HEK293T (cell line): ENCODE results near the gene SDC4.

Experiments used
- CTCF ChIA-PET: fragments of 350-600 bp; formaldehyde crosslinking; extraction: SDS; loops from one replicate; lab custom pipeline; 2021; ENCODE audit warnings: antibody characterized with exemption, inconsistent platforms; lab: Yijun Ruan, JAX
- POLR2A ChIA-PET: fragments of 350-600 bp; formaldehyde crosslinking; extraction: SDS; loops from one replicate; lab custom pipeline; 2020; ENCODE audit warnings: antibody characterized with exemption, inconsistent platforms; lab: Yijun Ruan, JAX
- DNase-seq: peaks from one replicate; pipeline ENCODE4 v3.0.0; 2012; ENCODE audit warnings: mixed read lengths; ENCODE audit errors: extremely low spot score
- ARNT ChIP-seq: fragments of 450-650 bp; IDR thresholded peaks from 2 replicates; pipeline ENCODE4 v1.6.1; 2017; ENCODE audit warnings: mild to moderate bottlenecking
- BHLHE40 ChIP-seq: fragments of 450-650 bp; IDR thresholded peaks from 2 replicates; pipeline ENCODE4 v1.6.1; 2016; ENCODE audit warnings: mild to moderate bottlenecking, moderate library complexity, borderline replicate concordance
- CTBP1 ChIP-seq: fragments of 450-650 bp; IDR thresholded peaks from 2 replicates; pipeline ENCODE4 v1.6.1; 2016; ENCODE audit warnings: borderline replicate concordance
- ELF4 ChIP-seq: fragments of 450-650 bp; IDR thresholded peaks from 2 replicates; pipeline ENCODE4 v1.6.1; 2017; ENCODE audit warnings: antibody characterized with exemption
- FOXA1 ChIP-seq: fragments of 450-650 bp; IDR thresholded peaks from 2 replicates; pipeline ENCODE4 v1.6.1; 2016; ENCODE audit warnings: mild to moderate bottlenecking
- FOXM1 ChIP-seq: fragments of 450-650 bp; IDR thresholded peaks from 2 replicates; pipeline ENCODE4 v1.6.1; 2017; ENCODE audit warnings: mild to moderate bottlenecking, borderline replicate concordance
- L3MBTL2 ChIP-seq: fragments of 450-650 bp; conservative IDR thresholded peaks from 2 replicates; pipeline ENCODE4 v1.6.1; 2016; ENCODE audit warnings: mild to moderate bottlenecking
- LEF1 ChIP-seq: fragments of 450-650 bp; IDR thresholded peaks from 2 replicates; pipeline ENCODE4 v1.6.1; 2017; ENCODE audit warnings: mild to moderate bottlenecking, borderline replicate concordance
- NFRKB ChIP-seq: fragments of 450-650 bp; IDR thresholded peaks from 2 replicates; pipeline ENCODE4 v1.6.1; 2016; ENCODE audit warnings: mild to moderate bottlenecking, moderate library complexity
- SP1 ChIP-seq: fragments of 450-650 bp; IDR thresholded peaks from 2 replicates; pipeline ENCODE4 v1.6.1; 2017
- SUZ12 ChIP-seq: fragments of 450-650 bp; IDR thresholded peaks from 2 replicates; pipeline ENCODE4 v1.6.1; 2016; ENCODE audit warnings: mild to moderate bottlenecking
- TARDBP ChIP-seq: fragments of 450-650 bp; IDR thresholded peaks from 2 replicates; pipeline ENCODE4 v1.6.1; 2016
- TF ChIP-seq, protein P1 (sequence below): fragments of 450-650 bp; IDR thresholded peaks from 2 replicates; pipeline ENCODE4 v1.6.1; 2016

Gene SDC4

DNA sequence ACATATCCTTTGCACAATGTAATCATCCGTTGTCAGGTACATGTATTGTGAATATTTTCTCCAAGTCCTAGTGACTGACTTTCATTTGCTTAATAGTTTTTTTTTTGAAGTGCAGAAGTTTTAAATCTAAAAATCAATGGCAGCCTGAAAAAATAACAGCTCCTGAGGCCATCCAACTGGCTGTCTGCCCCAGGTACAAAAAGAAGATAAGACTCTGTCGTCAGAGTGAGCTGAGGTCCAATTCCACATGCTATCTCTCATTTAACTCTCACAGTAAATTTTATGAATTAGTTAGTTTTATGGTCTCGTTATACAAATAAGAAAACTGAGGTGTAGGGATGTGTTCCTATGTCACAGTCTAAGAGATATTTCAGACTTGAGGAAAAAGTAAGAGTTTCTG lies 72.9 kb downstream of the SDC4 start:
- DNase-seq, result no peak
- CTCF ChIA-PET, result no interaction called here
- TF ChIP-seq SP1 (no peak), NFRKB (no peak), BHLHE40 (no peak), ELF4 (no peak), CTBP1 (no peak), TARDBP (no peak), SUZ12 (no peak), LEF1 (no peak), ARNT (no peak), L3MBTL2 (no peak), FOXA1 (no peak), FOXM1 (no peak)
- TF ChIP-seq, protein P1, sequence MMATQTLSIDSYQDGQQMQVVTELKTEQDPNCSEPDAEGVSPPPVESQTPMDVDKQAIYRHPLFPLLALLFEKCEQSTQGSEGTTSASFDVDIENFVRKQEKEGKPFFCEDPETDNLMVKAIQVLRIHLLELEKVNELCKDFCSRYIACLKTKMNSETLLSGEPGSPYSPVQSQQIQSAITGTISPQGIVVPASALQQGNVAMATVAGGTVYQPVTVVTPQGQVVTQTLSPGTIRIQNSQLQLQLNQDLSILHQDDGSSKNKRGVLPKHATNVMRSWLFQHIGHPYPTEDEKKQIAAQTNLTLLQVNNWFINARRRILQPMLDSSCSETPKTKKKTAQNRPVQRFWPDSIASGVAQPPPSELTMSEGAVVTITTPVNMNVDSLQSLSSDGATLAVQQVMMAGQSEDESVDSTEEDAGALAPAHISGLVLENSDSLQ, result no peak
- POLR2A ChIA-PET, result no interaction called here
